Measurements from ENCODE around the gene BTF3L4.
A peak's percentile ranks its signal among the peaks of the same experiment; 100 is the strongest.

BTF3L4 gene

DNA sequence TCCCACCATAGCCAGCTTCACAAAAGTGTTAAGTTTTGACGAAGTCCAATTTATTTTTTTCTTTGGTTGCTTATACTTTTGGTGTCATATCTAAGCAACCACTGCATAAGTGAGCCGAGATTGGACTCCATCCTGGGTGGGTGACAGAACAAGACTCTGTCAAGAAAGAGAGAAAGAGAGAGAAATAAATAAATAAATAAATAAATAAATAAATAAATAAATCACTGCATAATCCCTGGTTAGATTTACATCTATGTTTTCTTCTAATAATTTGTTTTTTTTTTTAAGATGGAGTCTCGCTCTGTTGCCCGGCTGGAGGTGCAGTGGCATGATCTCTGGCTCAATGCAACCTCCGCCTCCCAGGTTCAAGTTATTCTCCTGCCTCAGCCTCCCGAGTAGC lies 67.5 kb downstream of the BTF3L4 start:
- DNase-seq (ENCODE audit: low read depth in 2 of 2) = no peak
- TF ChIP-seq, protein P1, sequence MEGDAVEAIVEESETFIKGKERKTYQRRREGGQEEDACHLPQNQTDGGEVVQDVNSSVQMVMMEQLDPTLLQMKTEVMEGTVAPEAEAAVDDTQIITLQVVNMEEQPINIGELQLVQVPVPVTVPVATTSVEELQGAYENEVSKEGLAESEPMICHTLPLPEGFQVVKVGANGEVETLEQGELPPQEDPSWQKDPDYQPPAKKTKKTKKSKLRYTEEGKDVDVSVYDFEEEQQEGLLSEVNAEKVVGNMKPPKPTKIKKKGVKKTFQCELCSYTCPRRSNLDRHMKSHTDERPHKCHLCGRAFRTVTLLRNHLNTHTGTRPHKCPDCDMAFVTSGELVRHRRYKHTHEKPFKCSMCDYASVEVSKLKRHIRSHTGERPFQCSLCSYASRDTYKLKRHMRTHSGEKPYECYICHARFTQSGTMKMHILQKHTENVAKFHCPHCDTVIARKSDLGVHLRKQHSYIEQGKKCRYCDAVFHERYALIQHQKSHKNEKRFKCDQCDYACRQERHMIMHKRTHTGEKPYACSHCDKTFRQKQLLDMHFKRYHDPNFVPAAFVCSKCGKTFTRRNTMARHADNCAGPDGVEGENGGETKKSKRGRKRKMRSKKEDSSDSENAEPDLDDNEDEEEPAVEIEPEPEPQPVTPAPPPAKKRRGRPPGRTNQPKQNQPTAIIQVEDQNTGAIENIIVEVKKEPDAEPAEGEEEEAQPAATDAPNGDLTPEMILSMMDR (IDR thresholded peaks at IDR 0.05; ENCODE audit: low read depth, low read length) = no peak
- no peak overlapping the region for H3K4me3 ChIP-seq (replicated peaks in 1 of 2; ENCODE audit: low read depth in 2 of 2, low read length in 2 of 2)

DNA sequence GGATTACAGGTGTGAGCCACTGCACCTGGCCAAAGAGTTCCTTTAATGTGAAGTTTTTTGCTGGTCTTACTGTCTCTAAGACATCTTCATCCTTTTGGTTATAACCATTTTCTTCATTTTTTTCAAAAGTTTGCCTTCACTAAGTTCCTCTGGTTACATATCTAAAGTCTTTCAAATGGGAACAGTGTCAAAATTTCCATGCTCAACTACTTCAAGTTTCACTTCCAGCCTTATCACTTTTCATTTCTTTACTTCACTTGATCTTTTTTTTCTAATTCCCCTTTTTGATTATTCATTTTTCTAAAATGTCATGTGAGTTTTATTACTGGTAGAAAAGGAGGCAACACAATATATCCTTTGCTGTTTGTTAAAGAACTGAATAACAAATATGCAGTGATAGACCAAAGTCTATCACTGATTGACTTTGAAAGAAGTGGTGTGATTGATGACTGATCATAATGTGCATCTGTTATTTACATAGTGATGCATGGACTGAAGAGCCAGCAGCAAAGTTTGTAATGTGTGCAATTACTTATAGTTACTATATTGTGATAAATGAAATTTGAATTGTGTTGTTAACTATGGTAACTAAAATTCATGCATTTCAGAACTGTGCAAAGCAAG lies 69.8 kb downstream of the BTF3L4 start:
- TF ChIP-seq, protein P1 (IDR thresholded peaks at IDR 0.05; ENCODE audit: low read depth, low read length) = no peak
- no peak overlapping the region for H3K4me3 ChIP-seq (replicated peaks in 1 of 2; ENCODE audit: low read depth in 2 of 2, low read length in 2 of 2)
- no peak for DNase-seq (ENCODE audit: low read depth in 2 of 2)

DNA sequence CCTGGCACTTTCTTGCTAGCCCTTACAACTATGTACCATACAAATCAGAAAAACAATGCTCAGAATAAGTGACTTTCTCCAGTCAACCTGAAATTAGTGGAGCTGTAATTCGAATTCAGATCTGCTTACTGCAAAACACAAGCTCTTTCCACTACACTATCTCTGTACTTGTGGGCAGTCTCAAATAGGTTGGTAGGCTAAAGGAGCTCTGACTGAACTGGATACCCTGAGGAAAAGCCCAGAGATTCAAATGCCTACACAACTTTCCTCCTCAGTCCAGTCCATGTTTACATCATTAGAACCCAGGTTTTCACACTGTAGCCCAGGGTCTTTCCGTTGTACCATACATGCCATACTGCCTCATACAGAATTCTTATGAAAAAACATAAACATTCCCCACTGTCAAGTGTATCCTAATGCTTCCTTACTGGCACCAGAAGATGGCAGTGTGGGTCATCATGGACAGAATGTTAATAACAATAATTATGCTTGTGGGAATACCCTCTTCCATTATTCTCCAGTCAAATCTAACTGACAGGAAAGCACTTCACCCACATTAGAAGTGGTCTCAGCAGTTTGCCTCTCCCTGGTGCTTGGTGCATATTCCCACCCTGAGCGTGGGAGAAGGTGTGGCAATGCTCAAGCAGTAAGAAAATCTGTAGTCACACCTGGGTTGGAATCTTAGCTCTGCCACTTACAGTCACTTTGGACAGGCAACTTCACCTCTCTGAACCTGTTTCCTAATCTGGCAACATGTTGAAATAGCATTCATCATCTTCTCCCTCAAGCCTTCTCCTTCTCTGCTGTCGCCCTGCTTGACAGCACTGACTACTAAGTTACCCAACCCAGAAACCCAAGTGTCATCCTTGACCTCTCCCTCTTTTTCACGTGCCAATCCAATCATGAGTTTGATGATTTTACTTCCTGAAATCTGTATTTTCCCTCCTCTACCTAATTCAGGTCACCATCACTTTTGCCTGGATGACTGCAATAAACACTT lies 71.4 kb downstream of the BTF3L4 start:
- peak; percentile 85 to 86 for DNase-seq (ENCODE audit: low read depth in 2 of 2)
- no peak overlapping the region for H3K4me3 ChIP-seq (replicated peaks in 1 of 2; ENCODE audit: low read depth in 2 of 2, low read length in 2 of 2)
- TF ChIP-seq, protein P1 (IDR thresholded peaks at IDR 0.05; ENCODE audit: low read depth, low read length) = peak; percentile 86

DNA sequence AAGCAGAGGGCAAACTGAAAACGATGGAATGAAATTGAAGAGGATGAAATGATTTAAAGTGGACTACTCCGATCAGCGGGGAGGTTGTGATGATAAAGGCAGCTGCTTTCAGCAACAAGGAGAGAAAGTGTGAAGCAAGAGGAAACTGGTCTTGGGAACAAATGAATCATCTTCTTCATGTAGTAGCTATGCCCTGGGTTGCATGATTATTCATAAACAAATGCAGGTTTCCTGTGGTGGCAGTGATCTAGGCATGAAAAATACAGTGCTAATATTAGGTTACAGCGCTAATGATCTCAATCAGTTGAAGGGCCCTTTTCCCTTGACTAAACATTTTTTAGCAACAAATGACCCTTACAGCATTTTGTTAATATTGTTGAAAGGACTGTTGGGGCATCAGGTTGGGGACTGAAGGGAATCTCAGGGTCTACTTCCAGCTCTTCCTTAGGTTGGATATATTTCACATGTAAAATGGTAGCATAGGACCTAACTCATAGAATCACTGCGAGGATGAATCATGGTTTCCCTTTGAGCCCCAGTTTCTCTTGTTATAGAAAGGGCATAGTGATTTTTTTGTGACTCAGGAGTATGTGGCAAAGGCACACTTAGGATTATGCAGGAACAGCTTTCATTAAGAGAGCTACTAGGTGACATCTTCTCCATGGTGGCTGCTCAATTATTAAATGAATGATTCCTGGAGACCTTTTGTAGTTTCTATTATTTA lies 83.9 kb downstream of the BTF3L4 start:
- TF ChIP-seq, protein P1 (IDR thresholded peaks at IDR 0.05; ENCODE audit: low read depth, low read length) = no peak
- peak; percentile 90 to 95 for DNase-seq (ENCODE audit: low read depth in 2 of 2)
- no peak overlapping the region for H3K4me3 ChIP-seq (replicated peaks in 1 of 2; ENCODE audit: low read depth in 2 of 2, low read length in 2 of 2)
